ENCODE measurements around the gene AZIN2.

- TF ChIP-seq CTCF (IDR thresholded peaks at IDR 0.05) (no peak), POLR2A (IDR thresholded peaks at IDR 0.05) (no peak)
These were observed 4.4 kb downstream of the AZIN2 start for GRCh38 chr1:33085332-33085731.
